ENCODE results near the gene PAPSS1. TPM values are rescaled to one million over a fixed set of nuclear protein-coding genes. Genes with fewer than 3 reads are reported as not detected.
A peak's percentile ranks its signal among the peaks of the same experiment; 100 is the strongest.

Gene PAPSS1
- total and polyA plus RNA-seq, 2 experiments from 2014 or later: 69.6 to 69.9 TPM

GRCh38 chr4:107718351-107718965 lies 1.6 kb downstream of the PAPSS1 start:
- H3K4me1 ChIP-seq (ENCODE audit: insufficient read depth): 0 out of 2 replicates have a peak, but pooled peaks cover 6% of the 10 kb centered on the region
- no peaks in the 10 kb centered on the region for H3K9me3 ChIP-seq (ENCODE audit: low read depth)
- H4K20me1 ChIP-seq (ENCODE audit: insufficient read depth): no peaks in the 10 kb centered on the region
- no peak for TF ChIP-seq EZH2phosphoT487 (IDR thresholded peaks at IDR 0.05; ENCODE audit: insufficient read depth, low read depth)
- no peak for TF ChIP-seq EZH2 (IDR thresholded peaks at IDR 0.05; ENCODE audit: insufficient read depth, poor library complexity, severe bottlenecking)
- peak overlapping the region; percentile 89 for H3K4me3 ChIP-seq
- in situ Hi-C loops (cut with MboI): no loop called here
- H3K36me3 ChIP-seq (ENCODE audit: low read depth): no peaks in the 10 kb centered on the region
- peak overlapping the region; percentile 74; the same call in 1 of the 2 replicates for H3K27ac ChIP-seq
- H3K4me2 ChIP-seq (ENCODE audit: unreplicated experiment): peak overlapping the region; percentile 94
- DNase-seq: no peak
- no peak overlapping the region; the same call in 1 of the 2 replicates for H3K9ac ChIP-seq
- H3K9me2 ChIP-seq (ENCODE audit: insufficient read depth): no peaks in the 10 kb centered on the region
- 80 to 82% methylated on average over 10 of the region's 10 CpGs for WGBS, 2 experiments (ENCODE audit: low coverage in 1 of 2, low lambda C conversion rate in 2 of 2, missing lambda C conversion rate in 2 of 2)
- peaks cover 14% of the 10 kb centered on the region for H3F3A ChIP-seq (ENCODE audit: insufficient read depth)
- peaks cover 61% of the 10 kb centered on the region for H3K79me2 ChIP-seq (ENCODE audit: insufficient read depth)
- peak overlapping the region; percentile 95 for H2AFZ ChIP-seq
- no peaks in the 10 kb centered on the region for H3K27me3 ChIP-seq (replicated peaks; ENCODE audit: insufficient read depth)

- Histone ChIP-seq H2AFZ (no peak overlapping the region), H4K20me1 (ENCODE audit: insufficient read depth) (no peaks in the 10 kb centered on the region), H3F3A (ENCODE audit: insufficient read depth) (peaks cover 21% of the 10 kb centered on the region), H3K27me3 (replicated peaks; ENCODE audit: insufficient read depth) (no peaks in the 10 kb centered on the region), H3K9me3 (ENCODE audit: low read depth) (no peaks in the 10 kb centered on the region), H3K4me1 (ENCODE audit: insufficient read depth) (peaks cover 24% of the 10 kb centered on the region), H3K4me3 (no peak overlapping the region), H3K9me2 (ENCODE audit: insufficient read depth) (no peaks in the 10 kb centered on the region), H3K27ac (no peak overlapping the region), H3K79me2 (ENCODE audit: insufficient read depth) (peaks cover 98% of the 10 kb centered on the region), H3K9ac (no peak overlapping the region), H3K36me3 (ENCODE audit: low read depth) (no peaks in the 10 kb centered on the region), H3K4me2 (ENCODE audit: unreplicated experiment) (no peak overlapping the region)
- in situ Hi-C loops (cut with MboI): no loop called here
- DNase-seq: peak; percentile 25
- TF ChIP-seq EZH2 (IDR thresholded peaks at IDR 0.05; ENCODE audit: insufficient read depth, poor library complexity, severe bottlenecking): no peak
- no peak for TF ChIP-seq EZH2phosphoT487 (IDR thresholded peaks at IDR 0.05; ENCODE audit: insufficient read depth, low read depth)
- 80 to 84% methylated on average over 3 of the region's 3 CpGs for WGBS, 2 experiments (ENCODE audit: low coverage in 1 of 2, low lambda C conversion rate in 2 of 2, missing lambda C conversion rate in 2 of 2)
Observed at GRCh38 chr4:107714256-107714655, 5.8 kb downstream of the PAPSS1 start.

GRCh38 chr4:107712236-107712635 lies 7.8 kb downstream of the PAPSS1 start:
- Histone ChIP-seq H3F3A (ENCODE audit: insufficient read depth) (peaks cover 9% of the 10 kb centered on the region; the same call in 1 of the 2 replicates), H3K4me3 (no peak overlapping the region), H3K27ac (no peak overlapping the region), H3K27me3 (replicated peaks; ENCODE audit: insufficient read depth) (no peaks in the 10 kb centered on the region), H4K20me1 (ENCODE audit: insufficient read depth) (no peaks in the 10 kb centered on the region), H3K4me1 (ENCODE audit: insufficient read depth) (peaks cover 24% of the 10 kb centered on the region), H3K79me2 (ENCODE audit: insufficient read depth) (peaks cover 98% of the 10 kb centered on the region), H2AFZ (no peak overlapping the region), H3K9ac (no peak overlapping the region), H3K9me3 (ENCODE audit: low read depth) (no peaks in the 10 kb centered on the region), H3K36me3 (ENCODE audit: low read depth) (no peaks in the 10 kb centered on the region), H3K4me2 (ENCODE audit: unreplicated experiment) (no peak overlapping the region), H3K9me2 (ENCODE audit: insufficient read depth) (no peaks in the 10 kb centered on the region)
- in situ Hi-C loops (cut with MboI): no loop called here
- WGBS, 2 experiments (ENCODE audit: low coverage in 1 of 2, low lambda C conversion rate in 2 of 2, missing lambda C conversion rate in 2 of 2): 97 to 100% methylated on average over 2 of the region's 2 CpGs
- DNase-seq: no peak
- TF ChIP-seq EZH2phosphoT487 (IDR thresholded peaks at IDR 0.05; ENCODE audit: insufficient read depth, low read depth) (no peak), EZH2 (IDR thresholded peaks at IDR 0.05; ENCODE audit: insufficient read depth, poor library complexity, severe bottlenecking) (no peak)

- H3F3A ChIP-seq (ENCODE audit: insufficient read depth): peaks cover 9% of the 10 kb centered on the region; the same call in 1 of the 2 replicates
- no peak overlapping the region for H3K27ac ChIP-seq
- no peak overlapping the region for H3K9ac ChIP-seq
- no peak for TF ChIP-seq EZH2phosphoT487 (IDR thresholded peaks at IDR 0.05; ENCODE audit: insufficient read depth, low read depth)
- TF ChIP-seq EZH2 (IDR thresholded peaks at IDR 0.05; ENCODE audit: insufficient read depth, poor library complexity, severe bottlenecking): no peak
- H3K79me2 ChIP-seq (ENCODE audit: insufficient read depth): peaks cover 98% of the 10 kb centered on the region
- no peaks in the 10 kb centered on the region for H3K27me3 ChIP-seq (replicated peaks; ENCODE audit: insufficient read depth)
- WGBS, 2 experiments (ENCODE audit: low coverage in 1 of 2, low lambda C conversion rate in 2 of 2, missing lambda C conversion rate in 2 of 2): 72 to 79% methylated on average over 3 of the region's 3 CpGs
- peaks cover 24% of the 10 kb centered on the region for H3K4me1 ChIP-seq (ENCODE audit: insufficient read depth)
- H3K4me3 ChIP-seq: no peak overlapping the region
- H3K4me2 ChIP-seq (ENCODE audit: unreplicated experiment): no peak overlapping the region
- no peaks in the 10 kb centered on the region for H3K9me2 ChIP-seq (ENCODE audit: insufficient read depth)
- H2AFZ ChIP-seq: no peak overlapping the region
- H3K9me3 ChIP-seq (ENCODE audit: low read depth): no peaks in the 10 kb centered on the region
- DNase-seq: no peak
- in situ Hi-C loops (cut with MboI): no loop called here
- no peaks in the 10 kb centered on the region for H3K36me3 ChIP-seq (ENCODE audit: low read depth)
- no peaks in the 10 kb centered on the region for H4K20me1 ChIP-seq (ENCODE audit: insufficient read depth)
Observed at GRCh38 chr4:107711831-107712230, 8.2 kb downstream of the PAPSS1 start.

All from GM23248 (cell line).